HG02981 (cell line): ENCODE measurements around the gene ADGRL2.

ENCODE experiments used
- ATAC-seq: cut with Tn5 transposase; IDR thresholded peaks from one replicate; pipeline ENCODE4 v1.9.1; 2021; ENCODE audit warnings: mild to moderate bottlenecking, moderate library complexity; ENCODE audit not compliant: unreplicated experiment

ADGRL2 gene

DNA sequence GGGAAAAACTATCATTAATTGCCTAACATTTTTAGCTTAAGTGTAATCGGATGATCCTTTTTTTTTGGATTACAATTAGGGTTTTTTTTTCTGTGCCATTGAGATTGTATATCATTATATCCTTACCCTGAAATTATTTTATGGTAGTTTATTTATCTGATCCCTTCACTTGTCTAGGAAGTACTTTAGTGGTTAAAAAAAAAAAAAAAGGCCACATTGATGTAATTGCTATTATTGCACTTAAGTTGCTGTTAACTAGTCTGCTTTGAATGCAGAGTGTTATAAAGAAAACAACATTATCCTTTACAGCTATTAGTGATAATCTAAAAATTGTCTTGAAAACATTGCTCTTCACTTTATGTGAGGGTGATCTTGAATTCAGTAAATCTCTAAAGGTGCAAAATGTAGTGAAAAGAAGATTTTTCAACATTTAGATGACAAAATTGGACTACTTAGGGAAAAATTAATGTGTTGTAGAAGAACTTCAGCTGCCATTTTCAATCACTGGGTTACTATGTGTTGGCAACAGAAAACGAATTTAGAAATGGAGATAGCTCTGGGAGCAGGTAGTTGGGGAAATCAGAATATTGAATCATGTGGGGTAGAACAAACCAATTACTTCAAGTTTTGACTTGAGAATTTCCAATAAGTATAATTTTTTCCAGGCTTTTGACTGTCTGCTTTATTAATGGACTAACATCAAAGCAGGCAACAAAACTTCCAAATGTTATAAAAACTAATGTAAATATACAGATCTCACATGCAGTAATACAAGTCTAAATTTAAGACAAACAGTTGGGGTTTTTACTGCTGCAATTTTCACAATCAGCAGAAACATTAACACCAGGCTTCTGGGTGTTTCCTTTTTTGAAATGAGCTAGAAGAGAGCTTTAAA is 5.0 kb downstream of the ADGRL2 start:
- no peak for ATAC-seq

DNA sequence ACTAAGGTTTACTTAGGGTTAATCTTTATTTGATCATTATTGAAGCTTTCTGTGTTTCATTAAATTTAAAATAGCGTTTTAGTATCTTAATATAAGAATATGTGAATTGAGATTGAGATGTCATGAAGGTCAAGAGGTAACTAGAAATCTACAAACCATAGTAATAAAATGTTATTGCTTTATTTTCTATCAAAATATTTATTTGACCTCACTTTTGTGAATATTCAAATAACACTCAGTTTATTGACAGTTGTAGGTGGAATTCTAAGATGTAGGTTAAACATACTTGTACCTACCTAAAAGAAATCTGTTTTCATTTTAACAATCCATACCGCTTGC is 5.7 kb downstream of the ADGRL2 start:
- no peak for ATAC-seq

DNA sequence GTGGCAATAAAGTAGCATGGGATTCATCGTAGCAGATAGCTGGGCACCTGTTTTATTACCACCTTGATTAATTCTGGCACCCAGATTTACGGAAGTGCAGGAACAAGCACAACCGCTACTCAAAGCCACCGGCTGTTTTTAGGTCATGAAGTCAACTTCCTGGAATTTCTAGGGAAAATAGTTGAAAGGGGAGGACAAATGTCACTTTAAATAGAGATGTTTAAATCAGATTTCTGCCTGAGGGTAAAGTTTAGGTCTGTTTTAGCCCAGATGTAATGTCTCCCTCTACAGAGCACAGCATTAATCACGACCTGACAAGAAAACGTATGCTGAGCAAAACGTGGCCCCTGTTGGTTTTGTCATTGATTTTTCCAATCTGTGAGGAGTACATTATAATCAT is 8.0 kb downstream of the ADGRL2 start:
- ATAC-seq = no peak

DNA sequence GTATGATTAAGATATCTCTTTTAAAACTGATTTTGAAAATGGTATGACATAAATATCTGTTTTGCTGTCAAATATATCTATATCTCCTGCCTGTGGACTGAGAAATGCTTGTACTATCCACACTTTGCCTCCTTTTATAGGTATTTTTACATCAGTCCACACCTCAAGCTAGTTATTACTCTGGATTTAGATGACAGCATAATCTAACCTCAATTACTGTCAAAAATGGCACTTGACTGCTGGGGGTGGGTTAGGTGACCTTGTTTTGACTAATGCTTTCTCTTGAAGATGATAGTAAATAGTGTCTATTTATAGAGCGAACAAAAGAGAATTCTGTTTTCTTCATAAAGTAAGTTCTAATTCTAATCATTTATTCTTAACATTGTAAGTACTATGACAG is 9.1 kb downstream of the ADGRL2 start:
- no peak for ATAC-seq

DNA sequence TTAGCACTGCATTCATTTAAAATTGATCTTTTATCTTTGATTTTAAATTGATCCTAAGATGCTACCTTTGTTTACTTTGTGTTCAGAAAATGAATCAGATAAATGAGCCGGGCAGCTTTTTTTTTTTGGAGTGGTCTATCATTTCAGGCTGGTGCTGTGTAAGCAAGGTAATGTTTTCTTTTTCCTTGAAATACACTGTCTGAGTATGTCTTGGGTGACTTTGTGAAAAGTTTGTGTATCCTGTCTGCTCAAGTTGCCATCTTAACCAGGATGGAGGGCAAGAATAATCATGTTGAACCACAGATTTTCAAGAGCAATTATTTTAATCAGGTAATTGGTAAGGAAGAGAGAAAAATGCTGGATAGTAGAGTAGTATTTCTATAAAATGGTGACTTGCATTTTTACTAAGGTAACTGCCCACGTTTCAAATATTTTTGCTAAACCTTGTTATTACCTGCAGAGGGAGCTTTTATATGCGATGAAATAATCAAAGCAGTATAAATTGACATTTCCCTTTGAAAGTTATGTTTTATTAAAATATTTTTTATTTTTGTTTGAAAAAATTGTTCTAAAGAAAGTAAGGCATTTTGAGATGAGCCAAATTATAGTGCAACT is 11.1 kb downstream of the ADGRL2 start:
- no peak for ATAC-seq

DNA sequence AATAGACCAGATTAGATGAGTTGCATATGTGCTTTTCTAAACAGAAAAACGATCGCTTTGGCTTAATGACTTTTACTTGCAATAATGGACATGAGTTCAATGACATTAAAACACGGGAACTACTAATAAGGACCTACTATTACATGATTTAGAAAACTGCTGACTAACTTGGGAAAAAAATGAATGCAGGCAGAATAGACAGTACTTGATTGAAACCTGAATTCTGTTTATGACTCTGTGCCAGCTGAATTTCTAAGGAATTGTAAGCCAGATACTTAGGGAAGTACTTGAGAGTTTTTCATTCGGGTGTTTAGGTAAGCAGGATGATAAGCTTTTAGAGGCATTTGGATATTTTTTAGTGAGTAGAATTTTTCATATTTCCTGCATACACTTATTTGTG is 12.0 kb downstream of the ADGRL2 start:
- no peak for ATAC-seq

DNA sequence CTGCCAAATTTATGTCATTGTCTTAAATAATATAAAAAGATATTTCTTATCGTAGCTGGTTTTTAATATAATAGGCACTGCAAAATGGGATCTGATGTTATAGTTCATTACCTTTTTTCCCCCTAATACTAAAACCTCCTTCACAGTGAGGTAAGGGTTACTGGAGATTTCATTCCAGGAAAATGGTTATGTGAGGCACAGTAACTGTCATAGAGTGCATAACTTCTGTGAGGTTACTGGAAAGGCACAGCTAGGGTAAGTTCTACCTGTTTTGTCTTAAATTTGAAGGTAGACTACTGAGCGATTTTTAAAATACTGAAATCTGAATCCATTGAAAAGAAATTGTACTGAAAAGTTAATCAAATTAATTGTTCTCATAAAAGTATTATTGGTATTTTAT is 13.0 kb downstream of the ADGRL2 start:
- ATAC-seq = no peak

DNA sequence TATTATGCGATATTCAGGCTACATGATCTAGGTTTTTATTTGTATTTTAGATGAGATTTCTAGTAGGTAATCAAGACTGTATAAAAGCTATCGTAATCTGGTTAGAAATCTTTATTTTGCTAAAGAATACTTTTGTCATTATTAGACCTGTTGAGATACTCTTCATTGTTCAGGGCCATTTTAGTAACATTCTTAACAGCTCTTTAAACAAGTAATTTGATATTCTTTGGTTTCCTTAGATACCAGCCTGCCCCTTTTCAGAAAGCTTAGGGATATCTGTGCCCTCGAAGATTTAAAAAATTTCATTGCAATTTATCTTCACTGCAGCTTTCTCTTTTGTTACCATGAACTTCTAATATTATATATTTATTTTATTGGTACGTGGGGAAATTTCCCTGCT is 18.9 kb downstream of the ADGRL2 start:
- ATAC-seq = no peak

DNA sequence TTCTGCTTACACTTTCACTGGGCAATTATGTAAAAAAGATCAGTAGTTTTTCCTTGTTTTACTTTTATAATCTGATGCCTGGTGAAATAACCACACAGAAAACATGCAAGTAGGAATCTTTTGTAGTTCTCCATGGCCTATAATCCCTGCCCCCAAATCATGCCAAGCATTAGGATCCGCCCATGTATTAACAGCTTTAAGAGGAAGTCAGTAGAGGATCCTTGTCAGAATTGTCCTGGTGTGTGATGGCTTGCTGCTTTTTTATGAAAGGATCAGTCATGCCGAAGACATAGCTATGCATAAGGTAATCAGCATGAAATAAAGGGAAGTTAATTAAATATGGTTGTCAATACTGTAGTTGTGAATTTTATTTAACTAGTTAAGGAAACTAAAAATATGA is 20.0 kb downstream of the ADGRL2 start:
- ATAC-seq = no peak

DNA sequence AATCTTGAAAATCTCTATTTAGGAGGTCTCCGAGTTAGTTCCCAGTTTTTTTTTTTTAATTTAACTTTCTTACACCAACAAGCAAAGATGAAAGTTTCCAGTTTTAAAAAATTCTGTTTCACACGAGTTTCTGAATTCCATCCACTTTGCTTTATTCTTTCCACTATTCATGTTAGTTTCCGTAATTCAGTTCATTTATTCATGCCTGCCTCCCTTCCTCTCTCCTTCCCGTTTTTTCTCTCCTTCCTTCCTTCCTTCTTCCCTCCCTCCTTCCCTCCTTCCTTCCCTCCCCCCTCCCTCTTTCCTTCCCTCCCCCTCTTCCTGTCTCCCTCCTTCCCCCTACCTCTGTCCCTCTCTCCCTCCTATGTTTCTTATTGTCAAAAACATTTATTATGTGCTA is 22.3 kb downstream of the ADGRL2 start:
- no peak for ATAC-seq

DNA sequence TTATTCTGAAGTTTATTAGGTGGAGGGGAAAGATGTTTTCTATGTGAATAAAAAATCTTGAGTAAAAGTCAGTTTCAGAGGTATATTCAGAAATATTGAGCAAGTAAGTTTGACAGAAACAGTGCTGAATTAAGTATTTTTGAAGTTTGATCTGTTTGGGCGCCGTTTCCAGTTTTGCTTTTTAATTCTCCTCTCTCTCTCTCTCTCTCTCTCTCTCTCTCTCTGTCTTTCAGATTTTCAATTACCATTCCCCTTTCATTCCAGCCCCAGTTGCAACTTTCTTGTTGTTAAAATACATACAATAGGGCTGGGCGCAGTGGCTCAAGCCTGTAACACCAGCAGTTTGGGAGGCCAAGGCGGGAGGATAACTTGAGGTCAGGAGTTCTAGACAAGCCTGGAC is 24.0 kb downstream of the ADGRL2 start:
- ATAC-seq = no peak

DNA sequence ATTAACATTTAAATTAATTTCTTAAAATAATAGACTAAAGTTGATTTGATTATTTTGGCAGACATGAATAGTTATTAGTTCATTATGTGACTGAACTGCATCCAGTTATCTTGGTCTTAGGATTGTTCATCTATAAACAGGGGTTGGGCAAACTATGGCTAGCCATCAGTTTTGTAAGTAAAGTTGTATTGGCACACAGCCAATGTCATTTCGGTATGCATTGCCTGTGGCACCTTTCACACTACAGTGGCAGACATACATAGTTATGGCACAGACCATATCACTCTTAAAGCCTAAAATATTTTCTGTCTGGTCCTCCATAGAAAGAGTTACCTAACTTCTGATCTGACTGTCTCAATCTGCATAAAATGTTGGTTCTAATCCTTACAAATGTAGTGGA is 27.2 kb downstream of the ADGRL2 start:
- no peak for ATAC-seq

DNA sequence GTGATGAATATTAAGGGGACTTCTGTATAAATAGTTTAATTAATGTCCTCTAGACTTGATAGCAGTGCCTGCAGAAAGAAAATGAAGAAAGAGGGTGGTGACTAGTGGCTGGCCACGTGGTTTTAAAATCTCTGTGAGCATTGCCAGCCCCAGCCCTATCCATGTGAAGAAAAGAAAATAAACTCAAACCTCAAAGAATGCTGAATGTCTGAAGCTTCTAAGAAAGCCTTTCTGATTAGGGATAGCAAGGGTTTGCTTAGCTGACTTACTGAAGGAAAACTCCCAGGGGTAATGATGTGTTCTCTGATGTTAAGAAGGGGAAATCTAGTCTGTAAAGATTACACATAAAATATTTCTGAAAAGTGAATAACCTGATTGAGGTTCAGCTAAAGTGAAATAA is 31.8 kb downstream of the ADGRL2 start:
- no peak for ATAC-seq

DNA sequence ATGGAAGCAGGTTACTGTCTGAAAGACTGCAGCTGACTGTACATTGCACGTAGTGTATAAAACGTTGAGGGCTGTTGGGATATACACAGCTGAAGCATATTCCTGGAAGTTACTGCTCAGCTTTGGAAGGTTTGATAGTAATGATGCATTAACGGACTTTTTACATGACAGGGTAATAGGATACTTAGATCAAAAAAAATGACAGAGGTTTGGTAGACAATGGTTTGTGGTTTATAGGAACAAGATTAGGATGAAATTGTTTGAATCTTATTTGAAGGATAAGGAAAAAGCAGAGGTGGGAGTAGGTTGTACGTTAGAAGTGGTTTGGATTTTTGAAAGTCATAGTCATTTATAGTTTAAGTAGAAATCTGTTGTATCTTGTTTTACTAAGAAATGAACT is 33.0 kb downstream of the ADGRL2 start:
- ATAC-seq = no peak

DNA sequence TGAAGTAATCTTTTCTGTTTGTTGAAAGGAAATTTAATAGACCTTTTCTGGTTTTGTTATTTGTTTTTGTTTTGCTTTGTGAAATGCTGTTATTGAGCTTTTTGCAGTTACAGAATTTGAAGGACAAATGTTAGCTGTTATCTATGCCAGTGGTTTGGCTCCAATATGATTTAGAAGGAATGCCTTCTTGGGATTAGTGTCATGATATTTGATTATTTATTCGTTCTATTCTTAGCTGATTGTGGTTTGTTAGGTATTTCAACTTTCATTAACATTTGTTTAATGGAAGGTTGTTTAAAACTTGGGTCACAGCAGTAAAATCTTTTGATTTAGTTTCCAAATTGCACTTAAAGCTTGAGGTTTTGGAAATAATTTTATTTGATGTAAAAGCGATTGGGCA is 33.5 kb downstream of the ADGRL2 start:
- no peak for ATAC-seq

DNA sequence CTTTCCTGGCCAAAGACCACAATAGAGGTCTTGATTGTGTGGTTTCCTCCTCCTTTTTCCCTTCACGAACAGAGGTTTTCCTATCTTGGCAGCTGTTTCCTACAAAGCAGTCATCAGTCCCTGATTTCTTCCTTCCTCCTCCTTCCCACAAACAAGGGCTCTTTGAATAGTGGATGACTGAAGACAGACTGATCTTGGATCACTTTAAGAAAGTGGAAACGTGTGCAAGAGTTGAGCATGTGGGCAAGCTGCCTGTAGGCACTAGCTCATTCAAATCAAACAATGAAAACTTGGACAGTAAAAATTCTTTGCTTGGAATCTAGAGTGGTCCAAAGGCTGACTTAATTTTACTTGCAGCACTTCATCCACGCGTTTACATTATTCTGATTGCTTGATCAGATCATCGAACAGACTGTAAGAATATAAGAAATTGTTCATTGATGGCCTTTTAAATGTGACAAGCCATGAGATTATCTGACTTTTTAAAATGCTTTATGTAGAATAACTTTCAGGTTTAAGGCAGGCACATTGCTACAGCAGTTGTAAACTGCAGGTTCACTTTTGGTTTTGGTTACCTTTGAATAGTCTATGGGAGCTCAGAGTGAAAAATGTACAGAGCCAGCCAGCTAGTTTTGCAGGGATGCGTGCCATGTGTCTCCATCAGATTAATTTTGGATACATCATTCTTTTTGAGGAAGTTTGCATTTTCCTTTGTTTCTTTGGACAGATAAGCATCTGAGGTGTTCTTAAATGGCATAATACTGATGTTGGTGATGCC is 34.4 kb downstream of the ADGRL2 start:
- no peak for ATAC-seq

DNA sequence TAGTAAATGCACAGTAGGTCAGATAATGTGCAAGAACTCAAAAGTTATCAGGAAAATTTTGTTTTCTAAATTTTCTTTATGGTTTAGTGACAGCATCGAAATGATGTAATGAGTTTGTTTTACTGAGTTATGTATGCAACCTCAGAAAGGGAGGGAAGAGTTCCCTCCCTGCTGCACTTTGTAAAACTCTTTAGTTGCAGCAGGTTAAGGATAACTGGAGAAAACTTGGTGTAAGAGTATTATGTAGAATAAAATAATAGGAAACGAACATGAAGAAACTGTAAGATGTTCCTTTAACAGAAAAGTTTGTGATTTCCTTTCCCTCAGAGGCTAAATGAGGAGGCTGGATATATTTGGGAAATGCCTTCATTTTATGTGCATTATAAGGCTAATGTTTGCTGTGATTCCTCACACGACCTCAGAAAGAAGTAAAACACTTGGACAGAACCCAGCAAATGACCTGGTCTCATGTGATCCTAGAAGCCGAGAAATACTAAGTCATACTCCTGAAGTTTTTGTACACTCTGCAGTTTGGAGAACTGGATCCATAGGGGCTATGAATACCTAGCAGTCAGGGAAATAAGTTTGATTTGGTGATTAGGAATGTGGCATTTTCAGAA is 35.4 kb downstream of the ADGRL2 start:
- ATAC-seq = no peak

DNA sequence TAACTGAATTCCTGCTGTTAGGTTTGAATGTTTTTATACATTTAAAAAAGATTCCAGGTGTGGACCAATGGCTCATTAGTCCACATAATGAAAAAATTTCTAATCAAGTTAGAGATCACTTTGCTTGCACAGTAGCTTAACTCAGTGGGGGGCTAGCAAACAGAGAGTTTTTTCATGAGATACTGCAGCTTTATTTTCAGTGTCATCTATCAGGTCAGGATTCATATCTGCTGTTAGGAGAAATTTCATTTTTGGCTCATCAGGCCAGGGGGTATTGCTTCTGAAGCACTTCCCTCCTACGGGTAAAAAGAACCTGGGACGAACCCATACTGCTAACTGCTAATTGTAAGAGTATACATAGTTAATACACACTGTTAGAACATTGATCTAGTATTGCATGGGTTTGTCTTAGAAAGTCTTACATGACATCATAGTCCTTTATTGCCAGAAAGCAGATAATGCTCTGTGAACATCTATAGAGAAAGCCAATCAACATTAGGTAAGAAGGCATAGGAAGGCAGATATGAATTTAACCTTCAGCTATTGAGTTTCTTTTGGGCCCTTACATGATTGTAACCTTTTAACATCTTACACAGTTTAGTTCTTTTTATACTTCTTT is 38.0 kb downstream of the ADGRL2 start:
- no peak for ATAC-seq

DNA sequence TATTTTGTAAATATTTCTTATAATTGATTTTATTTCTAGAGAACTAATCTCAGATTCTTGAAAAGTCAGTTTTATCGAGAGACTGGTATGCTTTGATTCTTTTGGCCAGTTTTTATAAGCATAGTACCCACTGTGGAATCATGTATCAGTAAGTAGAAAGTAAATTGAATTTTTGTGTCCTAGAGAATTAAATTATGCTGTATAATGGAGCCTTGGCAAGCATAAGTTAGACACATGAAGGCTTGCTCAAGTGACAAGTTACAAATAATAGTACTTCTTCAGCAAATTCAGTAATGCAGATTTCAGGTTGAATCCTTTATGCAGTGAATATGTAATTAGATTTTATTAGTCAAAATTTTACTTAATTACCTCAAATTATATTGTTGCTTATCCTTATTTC is 40.1 kb downstream of the ADGRL2 start:
- ATAC-seq = no peak

DNA sequence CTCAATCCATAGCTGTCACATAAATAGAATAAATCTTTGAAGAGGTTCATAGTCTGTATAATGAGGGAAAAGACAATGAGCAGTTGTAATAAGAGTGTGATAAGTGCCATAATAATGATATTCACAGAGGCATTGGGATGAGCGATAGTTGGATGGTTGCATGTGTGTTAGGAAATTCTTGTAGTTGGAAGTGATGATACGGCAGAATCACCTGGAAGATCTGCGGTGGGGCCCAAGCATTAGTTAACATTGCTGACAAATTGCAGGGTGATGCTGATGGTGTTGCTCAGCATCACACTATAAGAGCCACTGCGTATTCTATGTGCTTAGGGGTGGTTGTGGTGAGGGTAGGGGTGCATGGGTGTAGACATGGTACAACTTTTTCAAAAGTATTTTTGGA is 41.1 kb downstream of the ADGRL2 start:
- no peak for ATAC-seq

DNA sequence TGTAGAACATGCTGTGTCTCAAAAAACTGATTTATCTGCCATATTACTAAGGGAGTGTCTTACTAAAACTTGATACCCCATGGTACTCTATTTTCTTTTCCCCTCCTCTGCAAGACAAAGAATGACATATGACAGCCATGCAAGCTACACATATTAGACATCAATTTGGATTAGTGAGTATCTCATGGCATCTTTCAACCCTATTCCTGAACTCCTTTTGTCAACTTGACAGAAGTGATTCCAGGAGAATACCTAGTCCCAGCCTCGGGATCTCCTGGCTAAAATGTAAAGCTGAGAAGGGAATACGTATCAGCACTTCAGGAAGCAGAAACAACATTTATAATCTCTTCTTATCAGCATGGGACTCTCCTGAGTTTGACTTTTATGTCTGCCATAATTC is 43.7 kb downstream of the ADGRL2 start:
- ATAC-seq = no peak
